ENCODE results near the gene ATP8A2. TPM values are rescaled to one million over a fixed set of nuclear protein-coding genes. Genes with fewer than 3 reads are reported as not detected.

The ATP8A2 gene
- total RNA-seq, 6 experiments from 2014 or later = not detected

GRCh38 chr13:25885418-25885817 is 513.6 kb downstream of the ATP8A2 start:
- Histone ChIP-seq H3K9me3 (no peaks in the 10 kb centered on the region), H3K27ac (no peak overlapping the region), H3K4me3 (no peak overlapping the region), H3K4me1 (no peaks in the 10 kb centered on the region), H3K36me3 (no peaks in the 10 kb centered on the region), H3K27me3 (no peaks in the 10 kb centered on the region)
- intact Hi-C loops (cut with DNase I) = no loop called here
- 76% methylated on average over 3 of the region's 4 CpGs for WGBS (ENCODE audit: insufficient coverage, low coverage, low lambda C conversion rate, missing lambda C conversion rate)
- DNase-seq (no peak), ATAC-seq (no peak)
- TF ChIP-seq CTCF (IDR thresholded peaks at IDR 0.05) = no peak
- no peak for TF ChIP-seq POLR2A (IDR thresholded peaks at IDR 0.05)

GRCh38 chr13:25886438-25887214 is 514.9 kb downstream of the ATP8A2 start:
- Histone ChIP-seq H3K4me1 (no peaks in the 10 kb centered on the region), H3K4me3 (no peak overlapping the region), H3K36me3 (no peaks in the 10 kb centered on the region), H3K9me3 (no peaks in the 10 kb centered on the region), H3K27me3 (no peaks in the 10 kb centered on the region), H3K27ac (no peak overlapping the region)
- no peak for DNase-seq
- 79% methylated on average over 12 of the region's 14 CpGs for WGBS (ENCODE audit: insufficient coverage, low coverage, low lambda C conversion rate, missing lambda C conversion rate)
- intact Hi-C loops (cut with DNase I) = no loop called here
- TF ChIP-seq POLR2A (IDR thresholded peaks at IDR 0.05) = no peak
- no peak for TF ChIP-seq CTCF (IDR thresholded peaks at IDR 0.05)
- no peak for ATAC-seq

GRCh38 chr13:25887962-25888655 is 516.3 kb downstream of the ATP8A2 start:
- DNase-seq (no peak), ATAC-seq (no peak)
- Histone ChIP-seq H3K4me3 (no peak overlapping the region), H3K27me3 (no peaks in the 10 kb centered on the region), H3K36me3 (no peaks in the 10 kb centered on the region), H3K4me1 (no peaks in the 10 kb centered on the region), H3K9me3 (no peaks in the 10 kb centered on the region), H3K27ac (no peak overlapping the region)
- WGBS (ENCODE audit: insufficient coverage, low coverage, low lambda C conversion rate, missing lambda C conversion rate) = 45% methylated on average over 7 of the region's 8 CpGs
- intact Hi-C loops (cut with DNase I) = no loop called here
- TF ChIP-seq CTCF (IDR thresholded peaks at IDR 0.05) = no peak
- TF ChIP-seq POLR2A (IDR thresholded peaks at IDR 0.05) = no peak

GRCh38 chr13:25890671-25891212 is 519.0 kb downstream of the ATP8A2 start:
- Histone ChIP-seq H3K27me3 (no peaks in the 10 kb centered on the region), H3K4me3 (no peak overlapping the region), H3K36me3 (no peaks in the 10 kb centered on the region), H3K4me1 (no peaks in the 10 kb centered on the region), H3K9me3 (no peaks in the 10 kb centered on the region), H3K27ac (no peak overlapping the region)
- no peak for ATAC-seq
- DNase-seq = no peak
- TF ChIP-seq CTCF (IDR thresholded peaks at IDR 0.05) (no peak), POLR2A (IDR thresholded peaks at IDR 0.05) (no peak)
- WGBS (ENCODE audit: insufficient coverage, low coverage, low lambda C conversion rate, missing lambda C conversion rate) = 37% methylated on average over 4 of the region's 4 CpGs
- intact Hi-C loops (cut with DNase I) = no loop called here

Measured in right lobe of liver (tissue), 6 donors.